Activated CD8-positive, alpha-beta memory T cell treated with anti-CD3 and anti-CD28 coated beads for 48 hours (primary cell): ENCODE measurements around the gene COPG1.

ENCODE experiments used
- DNase-seq, 3 experiments: peaks; one replicate each; pipeline ENCODE4 v3.0.0-alpha.2; 2020; ENCODE audit warnings: low read depth in 2 of 3, low spot score in 2 of 3

COPG1 gene

GRCh38 chr3:129278966-129279906 is 29.8 kb downstream of the COPG1 start:
- DNase-seq, result peak; percentile 33 to 53 (median 41)

- DNase-seq, result no peak
Measured at GRCh38 chr3:129280183-129280582, 30.8 kb downstream of the COPG1 start.

- DNase-seq, result no peak
Measured at GRCh38 chr3:129281726-129282125, 32.3 kb downstream of the COPG1 start.

- no peak for DNase-seq
Measured at GRCh38 chr3:129282727-129283327, 33.4 kb downstream of the COPG1 start.

- no peak for DNase-seq
Measured at GRCh38 chr3:129286081-129286480, 36.7 kb downstream of the COPG1 start.

- no peak for DNase-seq
Measured at GRCh38 chr3:129288446-129288845, 39.0 kb downstream of the COPG1 start.

- DNase-seq, result no peak
Measured at GRCh38 chr3:129289201-129289921, 40.0 kb downstream of the COPG1 start.

- no peak for DNase-seq
Measured at GRCh38 chr3:129291236-129291886, 42.0 kb downstream of the COPG1 start.

GRCh38 chr3:129295286-129295685 is 45.9 kb downstream of the COPG1 start:
- no peak for DNase-seq

- DNase-seq, result no peak
Measured at GRCh38 chr3:129304146-129304961, 54.9 kb downstream of the COPG1 start.

- no peak for DNase-seq
Measured at GRCh38 chr3:129304962-129305222, 55.5 kb downstream of the COPG1 start.

GRCh38 chr3:129305592-129306091 is 56.2 kb downstream of the COPG1 start:
- DNase-seq, result no peak

- no peak for DNase-seq
Measured at GRCh38 chr3:129308636-129309035, 59.2 kb downstream of the COPG1 start.

- no peak for DNase-seq
Measured at GRCh38 chr3:129310111-129311011, 61.0 kb downstream of the COPG1 start.

- no peak for DNase-seq
Measured at GRCh38 chr3:129311054-129311902, 61.9 kb downstream of the COPG1 start.

- no peak for DNase-seq
Measured at GRCh38 chr3:129312021-129312639, 62.7 kb downstream of the COPG1 start.

- no peak for DNase-seq
Measured at GRCh38 chr3:129312671-129313414, 63.4 kb downstream of the COPG1 start.

- no peak for DNase-seq
Measured at GRCh38 chr3:129313415-129313664, 63.9 kb downstream of the COPG1 start.
